Loucy (cell line): ENCODE results near the gene POGLUT2.

Experiments used
- H2AFZ ChIP-seq: fragments of 200-600 bp; sonication (generic); 2 replicates; pipeline ENCODE4 v1.6.0; 2016; ENCODE audit warnings: antibody characterized with exemption, mild to moderate bottlenecking, low read length, moderate library complexity
- H3F3A ChIP-seq: fragments of 200-600 bp; 2 replicates; pipeline ENCODE4 v1.6.0; 2016; ENCODE audit warnings: antibody characterized with exemption, low read depth, mild to moderate bottlenecking
- H3K27me3 ChIP-seq: fragments of 200-600 bp; sonication (generic); 2 replicates; pipeline ENCODE4 v1.6.1; 2014; ENCODE audit warnings: low read length, mild to moderate bottlenecking; ENCODE audit not compliant: insufficient read depth, poor library complexity, severe bottlenecking
- H3K36me3 ChIP-seq: fragments of 200-600 bp; sonication (generic); 2 replicates; pipeline ENCODE4 v1.6.1; 2016; ENCODE audit warnings: low read length; ENCODE audit not compliant: insufficient read depth
- H3K4me1 ChIP-seq: fragments of 200-600 bp; sonication (generic); 2 replicates; pipeline ENCODE4 v1.5.1; 2014; ENCODE audit warnings: low read length, mild to moderate bottlenecking; ENCODE audit not compliant: insufficient read depth, poor library complexity, severe bottlenecking
- H3K4me2 ChIP-seq: fragments of 200-600 bp; sonication (generic); 2 replicates; pipeline ENCODE4 v1.6.0; 2014; ENCODE audit warnings: antibody characterized with exemption, low read length, low read depth, mild to moderate bottlenecking; ENCODE audit not compliant: poor library complexity, severe bottlenecking
- H3K4me3 ChIP-seq: fragments of 200-600 bp; sonication (generic); 2 replicates; pipeline ENCODE4 v1.5.1; 2014; ENCODE audit warnings: low read length, mild to moderate bottlenecking, mixed read lengths; ENCODE audit not compliant: poor library complexity, severe bottlenecking
- H3K79me2 ChIP-seq: fragments of 200-600 bp; sonication (generic); 2 replicates; pipeline ENCODE4 v1.6.1; 2014; ENCODE audit warnings: low read length; ENCODE audit not compliant: insufficient read depth
- H3K9ac ChIP-seq: fragments of 200-600 bp; sonication (generic); 2 replicates; pipeline ENCODE4 v1.6.0; 2014; ENCODE audit warnings: mild to moderate bottlenecking, low read depth, low read length, moderate library complexity; ENCODE audit not compliant: poor library complexity, severe bottlenecking
- H3K9me2 ChIP-seq: fragments of 200-600 bp; sonication (generic); replicated peaks from 2 replicates; pipeline ENCODE4 v1.6.1; 2016; ENCODE audit warnings: low read depth, low read length, mixed read lengths
- H3K9me3 ChIP-seq: fragments of 200-600 bp; sonication (generic); 2 replicates; pipeline ENCODE4 v1.6.1; 2014; ENCODE audit warnings: mild to moderate bottlenecking, antibody characterized with exemption, low read length, low read depth; ENCODE audit not compliant: insufficient read depth
- H4K20me1 ChIP-seq: fragments of 200-600 bp; sonication (generic); 2 replicates; pipeline ENCODE4 v1.6.0; 2014; ENCODE audit warnings: antibody characterized with exemption, low read length, mild to moderate bottlenecking; ENCODE audit not compliant: insufficient read depth, poor library complexity, severe bottlenecking
- CTCF ChIP-seq: fragments of 200-600 bp; sonication (generic); conservative IDR thresholded peaks from 2 replicates; pipeline ENCODE4 v1.5.1; 2014; ENCODE audit warnings: mild to moderate bottlenecking, antibody characterized with exemption, low read length
- EZH2phosphoT487 ChIP-seq: fragments of 200-600 bp; IDR thresholded peaks from 2 replicates; pipeline ENCODE4 v1.6.1; 2018; ENCODE audit warnings: antibody characterized with exemption, mild to moderate bottlenecking, moderate library complexity, borderline replicate concordance

POGLUT2 gene

GRCh38 chr13:102757006-102757405, 41.8 kb downstream of the POGLUT2 start:
- H3K4me1 ChIP-seq: no peaks in the 10 kb centered on the region
- no peaks in the 10 kb centered on the region for H4K20me1 ChIP-seq
- H3K4me2 ChIP-seq: no peak overlapping the region
- no peaks in the 10 kb centered on the region for H3K36me3 ChIP-seq
- H3K9me2 ChIP-seq: no peaks in the 10 kb centered on the region
- TF ChIP-seq EZH2phosphoT487: no peak
- TF ChIP-seq CTCF: no peak
- H3K4me3 ChIP-seq: no peak overlapping the region
- H3F3A ChIP-seq: no peaks in the 10 kb centered on the region
- no peaks in the 10 kb centered on the region for H3K27me3 ChIP-seq
- H3K79me2 ChIP-seq: no peaks in the 10 kb centered on the region
- H3K9me3 ChIP-seq: no peaks in the 10 kb centered on the region
- H3K9ac ChIP-seq: no peak overlapping the region
- no peak overlapping the region for H2AFZ ChIP-seq

GRCh38 chr13:102751886-102752285, 46.9 kb downstream of the POGLUT2 start:
- TF ChIP-seq CTCF (no peak), EZH2phosphoT487 (no peak)
- no peaks in the 10 kb centered on the region for H3K27me3 ChIP-seq
- H3K4me3 ChIP-seq: no peak overlapping the region
- peaks cover 6% of the 10 kb centered on the region for H3K4me1 ChIP-seq
- H2AFZ ChIP-seq: no peak overlapping the region
- no peak overlapping the region for H3K4me2 ChIP-seq
- no peaks in the 10 kb centered on the region for H3K9me3 ChIP-seq
- no peaks in the 10 kb centered on the region for H3K9me2 ChIP-seq
- H4K20me1 ChIP-seq: no peaks in the 10 kb centered on the region
- H3K79me2 ChIP-seq: no peaks in the 10 kb centered on the region
- H3K9ac ChIP-seq: no peak overlapping the region
- no peaks in the 10 kb centered on the region for H3F3A ChIP-seq
- no peaks in the 10 kb centered on the region for H3K36me3 ChIP-seq

GRCh38 chr13:102742506-102742905, 56.3 kb downstream of the POGLUT2 start:
- no peaks in the 10 kb centered on the region for H3K9me2 ChIP-seq
- H3K36me3 ChIP-seq: no peaks in the 10 kb centered on the region
- no peaks in the 10 kb centered on the region for H3F3A ChIP-seq
- H3K79me2 ChIP-seq: no peaks in the 10 kb centered on the region
- H3K4me2 ChIP-seq: no peak overlapping the region
- no peak overlapping the region for H3K9ac ChIP-seq
- peaks cover 20% of the 10 kb centered on the region for H3K27me3 ChIP-seq
- peaks cover 29% of the 10 kb centered on the region for H3K4me1 ChIP-seq
- H2AFZ ChIP-seq: no peak overlapping the region
- H3K4me3 ChIP-seq: no peak overlapping the region
- H4K20me1 ChIP-seq: no peaks in the 10 kb centered on the region
- TF ChIP-seq EZH2phosphoT487 (no peak), CTCF (no peak)
- no peaks in the 10 kb centered on the region for H3K9me3 ChIP-seq
